ENCODE measurements around the gene MAF. TPM values are rescaled to one million over a fixed set of nuclear protein-coding genes. Genes with fewer than 3 reads are reported as not detected.

Gene MAF
- total and polyA plus RNA-seq, 2 of the 13 experiments (the other 11 are each of a cell fraction or from before 2014, with no cell fraction given), result 0.07 to 0.31 TPM

DNA sequence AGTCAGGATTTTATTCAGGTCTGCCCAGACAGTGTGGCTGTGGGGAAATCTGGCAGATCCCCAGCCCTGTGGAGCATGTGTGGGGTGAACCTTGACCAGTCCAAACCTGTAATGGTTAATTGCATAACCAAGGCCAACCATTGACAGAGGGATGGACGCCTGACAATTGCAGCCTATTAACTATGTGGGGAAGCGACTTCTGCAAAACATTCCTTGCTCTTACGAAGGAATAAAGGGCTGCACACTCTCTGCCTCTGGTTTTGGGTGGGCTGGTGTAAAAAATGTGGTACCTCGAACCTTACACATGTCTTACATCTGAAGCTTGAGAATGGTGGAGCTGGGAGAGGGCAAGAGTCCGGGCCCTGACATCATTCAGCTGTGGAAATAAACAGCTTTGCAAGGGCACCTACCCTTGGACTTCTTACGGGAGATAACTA, 35.8 kb downstream of the MAF start (continued):
- no peak for TF ChIP-seq GATAD1 (CRISPR knock-in tag; IDR thresholded peaks at IDR 0.05)
- TF ChIP-seq FOXA3 (CRISPR knock-in tag; IDR thresholded peaks at IDR 0.05), result peak; percentile 48
- TF ChIP-seq ZNF44 (CRISPR knock-in tag; IDR thresholded peaks at IDR 0.05), result no peak
- TF ChIP-seq FOSL2 (CRISPR knock-in tag; IDR thresholded peaks at IDR 0.05), result peak; percentile 21; the same call in 1 of the 2 replicates
- TF ChIP-seq, protein P1, sequence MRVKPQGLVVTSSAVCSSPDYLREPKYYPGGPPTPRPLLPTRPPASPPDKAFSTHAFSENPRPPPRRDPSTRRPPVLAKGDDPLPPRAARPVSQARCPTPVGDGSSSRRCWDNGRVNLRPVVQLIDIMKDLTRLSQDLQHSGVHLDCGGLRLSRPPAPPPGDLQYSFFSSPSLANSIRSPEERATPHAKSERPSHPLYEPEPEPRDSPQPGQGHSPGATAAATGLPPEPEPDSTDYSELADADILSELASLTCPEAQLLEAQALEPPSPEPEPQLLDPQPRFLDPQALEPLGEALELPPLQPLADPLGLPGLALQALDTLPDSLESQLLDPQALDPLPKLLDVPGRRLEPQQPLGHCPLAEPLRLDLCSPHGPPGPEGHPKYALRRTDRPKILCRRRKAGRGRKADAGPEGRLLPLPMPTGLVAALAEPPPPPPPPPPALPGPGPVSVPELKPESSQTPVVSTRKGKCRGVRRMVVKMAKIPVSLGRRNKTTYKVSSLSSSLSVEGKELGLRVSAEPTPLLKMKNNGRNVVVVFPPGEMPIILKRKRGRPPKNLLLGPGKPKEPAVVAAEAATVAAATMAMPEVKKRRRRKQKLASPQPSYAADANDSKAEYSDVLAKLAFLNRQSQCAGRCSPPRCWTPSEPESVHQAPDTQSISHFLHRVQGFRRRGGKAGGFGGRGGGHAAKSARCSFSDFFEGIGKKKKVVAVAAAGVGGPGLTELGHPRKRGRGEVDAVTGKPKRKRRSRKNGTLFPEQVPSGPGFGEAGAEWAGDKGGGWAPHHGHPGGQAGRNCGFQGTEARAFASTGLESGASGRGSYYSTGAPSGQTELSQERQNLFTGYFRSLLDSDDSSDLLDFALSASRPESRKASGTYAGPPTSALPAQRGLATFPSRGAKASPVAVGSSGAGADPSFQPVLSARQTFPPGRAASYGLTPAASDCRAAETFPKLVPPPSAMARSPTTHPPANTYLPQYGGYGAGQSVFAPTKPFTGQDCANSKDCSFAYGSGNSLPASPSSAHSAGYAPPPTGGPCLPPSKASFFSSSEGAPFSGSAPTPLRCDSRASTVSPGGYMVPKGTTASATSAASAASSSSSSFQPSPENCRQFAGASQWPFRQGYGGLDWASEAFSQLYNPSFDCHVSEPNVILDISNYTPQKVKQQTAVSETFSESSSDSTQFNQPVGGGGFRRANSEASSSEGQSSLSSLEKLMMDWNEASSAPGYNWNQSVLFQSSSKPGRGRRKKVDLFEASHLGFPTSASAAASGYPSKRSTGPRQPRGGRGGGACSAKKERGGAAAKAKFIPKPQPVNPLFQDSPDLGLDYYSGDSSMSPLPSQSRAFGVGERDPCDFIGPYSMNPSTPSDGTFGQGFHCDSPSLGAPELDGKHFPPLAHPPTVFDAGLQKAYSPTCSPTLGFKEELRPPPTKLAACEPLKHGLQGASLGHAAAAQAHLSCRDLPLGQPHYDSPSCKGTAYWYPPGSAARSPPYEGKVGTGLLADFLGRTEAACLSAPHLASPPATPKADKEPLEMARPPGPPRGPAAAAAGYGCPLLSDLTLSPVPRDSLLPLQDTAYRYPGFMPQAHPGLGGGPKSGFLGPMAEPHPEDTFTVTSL (CRISPR knock-in tag; IDR thresholded peaks at IDR 0.05; ENCODE audit: borderline replicate concordance), result peak; percentile 36; the same call in 1 of the 2 replicates
- no peak for TF ChIP-seq ISL2 (CRISPR knock-in tag; IDR thresholded peaks at IDR 0.05)
- TF ChIP-seq SSRP1 (CRISPR knock-in tag; IDR thresholded peaks at IDR 0.05), result no peak
- no peak for TF ChIP-seq HES4 (CRISPR knock-in tag; IDR thresholded peaks at IDR 0.05; ENCODE audit: borderline replicate concordance)
- TF ChIP-seq KDM2A (CRISPR knock-in tag; IDR thresholded peaks at IDR 0.05; ENCODE audit: borderline replicate concordance, low read depth), result 0 out of 2 replicates have a peak, but pooled peaks have one; percentile 15
- peak; percentile 80; the same call in 1 of the 2 replicates for TF ChIP-seq ZNF605 (CRISPR knock-in tag; IDR thresholded peaks at IDR 0.05)
- TF ChIP-seq, protein P2, sequence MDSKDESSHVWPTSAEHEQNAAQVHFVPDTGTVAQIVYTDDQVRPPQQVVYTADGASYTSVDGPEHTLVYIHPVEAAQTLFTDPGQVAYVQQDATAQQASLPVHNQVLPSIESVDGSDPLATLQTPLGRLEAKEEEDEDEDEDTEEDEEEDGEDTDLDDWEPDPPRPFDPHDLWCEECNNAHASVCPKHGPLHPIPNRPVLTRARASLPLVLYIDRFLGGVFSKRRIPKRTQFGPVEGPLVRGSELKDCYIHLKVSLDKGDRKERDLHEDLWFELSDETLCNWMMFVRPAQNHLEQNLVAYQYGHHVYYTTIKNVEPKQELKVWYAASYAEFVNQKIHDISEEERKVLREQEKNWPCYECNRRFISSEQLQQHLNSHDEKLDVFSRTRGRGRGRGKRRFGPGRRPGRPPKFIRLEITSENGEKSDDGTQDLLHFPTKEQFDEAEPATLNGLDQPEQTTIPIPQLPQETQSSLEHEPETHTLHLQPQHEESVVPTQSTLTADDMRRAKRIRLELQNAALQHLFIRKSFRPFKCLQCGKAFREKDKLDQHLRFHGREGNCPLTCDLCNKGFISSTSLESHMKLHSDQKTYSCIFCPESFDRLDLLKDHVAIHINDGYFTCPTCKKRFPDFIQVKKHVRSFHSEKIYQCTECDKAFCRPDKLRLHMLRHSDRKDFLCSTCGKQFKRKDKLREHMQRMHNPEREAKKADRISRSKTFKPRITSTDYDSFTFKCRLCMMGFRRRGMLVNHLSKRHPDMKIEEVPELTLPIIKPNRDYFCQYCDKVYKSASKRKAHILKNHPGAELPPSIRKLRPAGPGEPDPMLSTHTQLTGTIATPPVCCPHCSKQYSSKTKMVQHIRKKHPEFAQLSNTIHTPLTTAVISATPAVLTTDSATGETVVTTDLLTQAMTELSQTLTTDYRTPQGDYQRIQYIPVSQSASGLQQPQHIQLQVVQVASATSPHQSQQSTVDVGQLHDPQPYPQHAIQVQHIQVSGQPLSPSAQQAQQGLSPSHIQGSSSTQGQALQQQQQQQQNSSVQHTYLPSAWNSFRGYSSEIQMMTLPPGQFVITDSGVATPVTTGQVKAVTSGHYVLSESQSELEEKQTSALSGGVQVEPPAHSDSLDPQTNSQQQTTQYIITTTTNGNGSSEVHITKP (CRISPR knock-in tag; IDR thresholded peaks at IDR 0.05; ENCODE audit: low read depth), result 0 out of 2 replicates have a peak, but pooled peaks have one; percentile 34
- TF ChIP-seq, protein P3, sequence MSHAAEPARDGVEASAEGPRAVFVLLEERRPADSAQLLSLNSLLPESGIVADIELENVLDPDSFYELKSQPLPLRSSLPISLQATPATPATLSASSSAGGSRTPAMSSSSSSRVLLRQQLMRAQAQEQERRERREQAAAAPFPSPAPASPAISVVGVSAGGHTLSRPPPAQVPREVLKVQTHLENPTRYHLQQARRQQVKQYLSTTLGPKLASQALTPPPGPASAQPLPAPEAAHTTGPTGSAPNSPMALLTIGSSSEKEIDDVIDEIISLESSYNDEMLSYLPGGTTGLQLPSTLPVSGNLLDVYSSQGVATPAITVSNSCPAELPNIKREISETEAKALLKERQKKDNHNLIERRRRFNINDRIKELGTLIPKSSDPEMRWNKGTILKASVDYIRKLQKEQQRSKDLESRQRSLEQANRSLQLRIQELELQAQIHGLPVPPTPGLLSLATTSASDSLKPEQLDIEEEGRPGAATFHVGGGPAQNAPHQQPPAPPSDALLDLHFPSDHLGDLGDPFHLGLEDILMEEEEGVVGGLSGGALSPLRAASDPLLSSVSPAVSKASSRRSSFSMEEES (CRISPR knock-in tag; IDR thresholded peaks at IDR 0.05), result 0 out of 2 replicates have a peak, but pooled peaks have one; percentile 31
- TF ChIP-seq, protein P4, sequence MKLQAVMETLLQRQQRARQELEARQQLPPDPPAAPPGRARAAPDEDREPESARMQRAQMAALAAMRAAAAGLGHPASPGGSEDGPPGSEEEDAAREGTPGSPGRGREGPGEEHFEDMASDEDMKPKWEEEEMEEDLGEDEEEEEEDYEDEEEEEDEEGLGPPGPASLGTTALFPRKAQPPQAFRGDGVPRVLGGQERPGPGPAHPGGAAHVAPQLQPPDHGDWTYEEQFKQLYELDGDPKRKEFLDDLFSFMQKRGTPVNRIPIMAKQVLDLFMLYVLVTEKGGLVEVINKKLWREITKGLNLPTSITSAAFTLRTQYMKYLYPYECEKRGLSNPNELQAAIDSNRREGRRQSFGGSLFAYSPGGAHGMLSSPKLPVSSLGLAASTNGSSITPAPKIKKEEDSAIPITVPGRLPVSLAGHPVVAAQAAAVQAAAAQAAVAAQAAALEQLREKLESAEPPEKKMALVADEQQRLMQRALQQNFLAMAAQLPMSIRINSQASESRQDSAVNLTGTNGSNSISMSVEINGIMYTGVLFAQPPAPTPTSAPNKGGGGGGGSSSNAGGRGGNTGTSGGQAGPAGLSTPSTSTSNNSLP (IDR thresholded peaks at IDR 0.05; ENCODE audit: low read depth, low read length), result no peak
- no peak for TF ChIP-seq HHEX (CRISPR knock-in tag; IDR thresholded peaks at IDR 0.05)
- peak; percentile 67; the same call in 1 of the 2 replicates for TF ChIP-seq HDAC2 (CRISPR knock-in tag; IDR thresholded peaks at IDR 0.05)
- no peak for TF ChIP-seq BHLHE40 (IDR thresholded peaks at IDR 0.05; ENCODE audit: low read length)
